Measurements from ENCODE around the gene AIG1.

Gene AIG1

GRCh38 chr6:143241111-143241510 is 180.4 kb downstream of the AIG1 start:
- H3K79me2 ChIP-seq (ENCODE audit: low read length), result no peaks in the 10 kb centered on the region
- H2AFZ ChIP-seq (ENCODE audit: low read length), result no peak overlapping the region
- no peak overlapping the region for H3K9ac ChIP-seq (ENCODE audit: low read length)
- no peaks in the 10 kb centered on the region for H3K36me3 ChIP-seq (replicated peaks; ENCODE audit: insufficient read depth, low read length)
- no peaks in the 10 kb centered on the region for H3F3A ChIP-seq (ENCODE audit: insufficient read depth, low read length)
- H4K20me1 ChIP-seq (ENCODE audit: insufficient read depth, low read length), result no peaks in the 10 kb centered on the region
- no peaks in the 10 kb centered on the region for H3K4me1 ChIP-seq (ENCODE audit: low read length)
- no peaks in the 10 kb centered on the region for H3K9me3 ChIP-seq (replicated peaks; ENCODE audit: insufficient read depth, low read length)
- no peak overlapping the region for H3K4me3 ChIP-seq (ENCODE audit: low read length)
- no peak overlapping the region for H3K27ac ChIP-seq (ENCODE audit: low read length)
- H3K27me3 ChIP-seq (replicated peaks; ENCODE audit: insufficient read depth, low read length), result no peaks in the 10 kb centered on the region
- DNase-seq, result no peak
- TF ChIP-seq EZH2 (optimal IDR thresholded peaks at IDR 0.05; ENCODE audit: low read depth, low read length) (no peak), CTCF (IDR thresholded peaks at IDR 0.05; ENCODE audit: low read length) (no peak), EZH2phosphoT487 (IDR thresholded peaks at IDR 0.05; ENCODE audit: low read length) (no peak)
- no peak overlapping the region for H3K4me2 ChIP-seq (ENCODE audit: low read depth, low read length)
- no peaks in the 10 kb centered on the region for H3K9me2 ChIP-seq (replicated peaks; ENCODE audit: insufficient read depth, low read length)

DNA sequence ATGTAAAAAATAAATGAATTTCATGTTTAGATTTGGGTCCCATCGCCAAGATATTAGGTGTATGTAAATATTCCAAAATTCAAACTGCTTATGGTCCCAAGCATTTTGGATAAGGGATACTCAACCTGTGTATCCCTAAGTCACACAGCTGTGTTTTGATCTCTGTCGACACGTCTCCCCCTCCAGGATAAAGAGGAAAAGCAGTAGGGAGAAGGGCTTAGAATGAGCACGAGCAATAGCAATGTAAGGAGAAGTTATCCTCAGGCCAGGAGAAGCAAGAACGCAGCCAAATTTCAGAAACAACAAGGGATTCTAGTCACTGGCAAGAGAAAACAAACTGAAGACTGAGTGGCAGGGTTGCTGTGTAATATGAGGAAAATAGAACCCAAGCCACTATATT is 181.2 kb downstream of the AIG1 start:
- Histone ChIP-seq H3K9me3 (replicated peaks; ENCODE audit: insufficient read depth, low read length) (no peaks in the 10 kb centered on the region), H2AFZ (ENCODE audit: low read length) (no peak overlapping the region), H3K9ac (ENCODE audit: low read length) (no peak overlapping the region), H3K79me2 (ENCODE audit: low read length) (no peaks in the 10 kb centered on the region), H3K4me2 (ENCODE audit: low read depth, low read length) (no peak overlapping the region), H4K20me1 (ENCODE audit: insufficient read depth, low read length) (no peaks in the 10 kb centered on the region), H3K9me2 (replicated peaks; ENCODE audit: insufficient read depth, low read length) (no peaks in the 10 kb centered on the region), H3K27me3 (replicated peaks; ENCODE audit: insufficient read depth, low read length) (no peaks in the 10 kb centered on the region), H3K4me3 (ENCODE audit: low read length) (no peak overlapping the region), H3K4me1 (ENCODE audit: low read length) (no peaks in the 10 kb centered on the region), H3K36me3 (replicated peaks; ENCODE audit: insufficient read depth, low read length) (no peaks in the 10 kb centered on the region), H3F3A (ENCODE audit: insufficient read depth, low read length) (no peaks in the 10 kb centered on the region), H3K27ac (ENCODE audit: low read length) (no peak overlapping the region)
- TF ChIP-seq EZH2 (optimal IDR thresholded peaks at IDR 0.05; ENCODE audit: low read depth, low read length) (no peak), EZH2phosphoT487 (IDR thresholded peaks at IDR 0.05; ENCODE audit: low read length) (no peak), CTCF (IDR thresholded peaks at IDR 0.05; ENCODE audit: low read length) (no peak)
- DNase-seq, result no peak

GRCh38 chr6:143243786-143244185 is 183.1 kb downstream of the AIG1 start:
- H3K27ac ChIP-seq (ENCODE audit: low read length), result no peak overlapping the region
- no peak for DNase-seq
- no peaks in the 10 kb centered on the region for H3K9me3 ChIP-seq (replicated peaks; ENCODE audit: insufficient read depth, low read length)
- no peaks in the 10 kb centered on the region for H4K20me1 ChIP-seq (ENCODE audit: insufficient read depth, low read length)
- no peaks in the 10 kb centered on the region for H3K9me2 ChIP-seq (replicated peaks; ENCODE audit: insufficient read depth, low read length)
- no peaks in the 10 kb centered on the region for H3K36me3 ChIP-seq (replicated peaks; ENCODE audit: insufficient read depth, low read length)
- no peak overlapping the region for H3K4me3 ChIP-seq (ENCODE audit: low read length)
- no peak overlapping the region for H3K9ac ChIP-seq (ENCODE audit: low read length)
- no peaks in the 10 kb centered on the region for H3K27me3 ChIP-seq (replicated peaks; ENCODE audit: insufficient read depth, low read length)
- no peak overlapping the region for H3K4me2 ChIP-seq (ENCODE audit: low read depth, low read length)
- no peak overlapping the region for H2AFZ ChIP-seq (ENCODE audit: low read length)
- no peaks in the 10 kb centered on the region for H3K79me2 ChIP-seq (ENCODE audit: low read length)
- H3K4me1 ChIP-seq (ENCODE audit: low read length), result no peaks in the 10 kb centered on the region
- no peaks in the 10 kb centered on the region for H3F3A ChIP-seq (ENCODE audit: insufficient read depth, low read length)
- TF ChIP-seq EZH2 (optimal IDR thresholded peaks at IDR 0.05; ENCODE audit: low read depth, low read length), result no peak
- TF ChIP-seq CTCF (IDR thresholded peaks at IDR 0.05; ENCODE audit: low read length), result no peak
- TF ChIP-seq EZH2phosphoT487 (IDR thresholded peaks at IDR 0.05; ENCODE audit: low read length), result no peak

Data from MM.1S (cell line).